Neural progenitor cell (in vitro differentiated cells): Measurements from ENCODE around the gene PDE3A. TPM values are rescaled to one million over a fixed set of nuclear protein-coding genes. Genes with fewer than 3 reads are reported as not detected.

Experiments used
- DNase-seq: peaks from one replicate; pipeline ENCODE4 v3.0.0-alpha.2; 2016; ENCODE audit warnings: low spot score
- H2AFZ ChIP-seq: fragments of 200-600 bp; sonication (generic); replicated peaks from 2 replicates; pipeline ENCODE4 v1.6.1; 2016; ENCODE audit warnings: antibody characterized with exemption
- H3F3A ChIP-seq: fragments of 200-600 bp; sonication (generic); 2 replicates; pipeline ENCODE4 v1.6.1; 2016; ENCODE audit warnings: antibody characterized with exemption, low read depth
- H3K27ac ChIP-seq: fragments of 200-600 bp; sonication (generic); 2 replicates; pipeline ENCODE4 v1.5.1; 2016; ENCODE audit warnings: mild to moderate bottlenecking
- H3K27me3 ChIP-seq: fragments of 200-600 bp; sonication (generic); 2 replicates; pipeline ENCODE4 v1.6.1; 2016; ENCODE audit warnings: mild to moderate bottlenecking, moderate library complexity
- H3K36me3 ChIP-seq: fragments of 200-600 bp; sonication (generic); 2 replicates; pipeline ENCODE4 v1.5.1; 2016
- H3K4me1 ChIP-seq: fragments of 200-600 bp; sonication (generic); 2 replicates; pipeline ENCODE4 v1.6.1; 2016; ENCODE audit warnings: mixed run types
- H3K4me2 ChIP-seq: fragments of 200-600 bp; sonication (generic); 2 replicates; pipeline ENCODE4 v1.6.1; 2016
- H3K4me3 ChIP-seq: fragments of 200-600 bp; sonication (generic); 2 replicates; pipeline ENCODE4 v1.5.1; 2016
- H3K79me2 ChIP-seq: fragments of 200-600 bp; sonication (generic); 2 replicates; pipeline ENCODE4 v1.6.1; 2016; ENCODE audit warnings: low read depth
- H3K9ac ChIP-seq: fragments of 200-600 bp; sonication (generic); 2 replicates; pipeline ENCODE4 v1.6.1; 2016
- H3K9me3 ChIP-seq: fragments of 200-600 bp; sonication (generic); 2 replicates; pipeline ENCODE4 v1.5.1; 2016; ENCODE audit warnings: low read depth
- H4K20me1 ChIP-seq: fragments of 200-600 bp; sonication (generic); 2 replicates; pipeline ENCODE4 v1.6.1; 2016; ENCODE audit warnings: low read depth
- H3K27ac Mint-ChIP-seq: 3 replicates; pipeline ENCODE4 v1.8.0; 2021; ENCODE audit warnings: mixed read lengths
- H3K27me3 Mint-ChIP-seq: 2 replicates; pipeline ENCODE4 v1.8.0; 2022; ENCODE audit warnings: low read depth, mild to moderate bottlenecking, inconsistent platforms, moderate library complexity, mixed read lengths; ENCODE audit not compliant: insufficient read depth
- H3K36me3 Mint-ChIP-seq: 3 replicates; pipeline ENCODE4 v1.8.0; 2021; ENCODE audit warnings: mixed read lengths
- H3K4me1 Mint-ChIP-seq: 3 replicates; pipeline ENCODE4 v1.8.0; 2021; ENCODE audit warnings: mixed read lengths
- H3K4me3 Mint-ChIP-seq: 3 replicates; pipeline ENCODE4 v1.8.0; 2021; ENCODE audit warnings: mild to moderate bottlenecking, moderate library complexity, mixed read lengths
- H3K9me3 Mint-ChIP-seq: 3 replicates; pipeline ENCODE4 v1.8.0; 2020; ENCODE audit warnings: mixed read lengths
- CTCF ChIP-seq: fragments of 200-600 bp; sonication (generic); IDR thresholded peaks from 2 replicates; pipeline ENCODE4 v1.5.1; 2017; ENCODE audit warnings: antibody characterized with exemption, mild to moderate bottlenecking
- EZH2 ChIP-seq: fragments of 200-600 bp; sonication (generic); IDR thresholded peaks from 2 replicates; pipeline ENCODE4 v1.6.1; 2017; ENCODE audit warnings: antibody characterized with exemption, mild to moderate bottlenecking, moderate library complexity
- EZH2phosphoT487 ChIP-seq: fragments of 200-600 bp; sonication (generic); IDR thresholded peaks from 2 replicates; pipeline ENCODE4 v1.6.1; 2017; ENCODE audit warnings: antibody characterized with exemption
- total RNA-seq: library from RNA; depleted of rRNA; stranded (reverse); fragments of >200 nt; gene quantifications from 2 replicates; pipeline ENCODE4 v1.2.3, GENCODE V29; 2015; ENCODE audit warnings: low replicate concordance

Gene PDE3A
- total RNA-seq, 1 donor from 2014 or later, result 0.47 TPM

GRCh38 chr12:20525064-20525610 lies 156.8 kb downstream of the PDE3A start:
- H3K9ac ChIP-seq, result no peak overlapping the region
- no peak overlapping the region for H3K27ac ChIP-seq
- peaks cover 14% of the 10 kb centered on the region for H3K4me1 ChIP-seq
- H3K27ac Mint-ChIP-seq, result no peak overlapping the region
- no peak overlapping the region for H3K4me3 ChIP-seq
- no peaks in the 10 kb centered on the region for H4K20me1 ChIP-seq
- H3K9me3 Mint-ChIP-seq, result peaks cover 3% of the 10 kb centered on the region
- no peak overlapping the region for H3K4me3 Mint-ChIP-seq
- no peaks in the 10 kb centered on the region for H3K36me3 Mint-ChIP-seq
- no peaks in the 10 kb centered on the region for H3K9me3 ChIP-seq
- DNase-seq, result no peak
- no peaks in the 10 kb centered on the region for H3K36me3 ChIP-seq
- H3K4me2 ChIP-seq, result no peak overlapping the region
- H3K79me2 ChIP-seq, result no peaks in the 10 kb centered on the region
- H3K27me3 Mint-ChIP-seq, result peaks cover 3% of the 10 kb centered on the region
- H3K27me3 ChIP-seq, result no peaks in the 10 kb centered on the region
- no peak for TF ChIP-seq EZH2phosphoT487
- no peak for TF ChIP-seq EZH2
- TF ChIP-seq CTCF, result no peak
- no peaks in the 10 kb centered on the region for H3F3A ChIP-seq
- H3K4me1 Mint-ChIP-seq, result peaks cover 17% of the 10 kb centered on the region
- H2AFZ ChIP-seq, result no peak overlapping the region

GRCh38 chr12:20527417-20528163 lies 159.3 kb downstream of the PDE3A start:
- H3K9ac ChIP-seq, result no peak overlapping the region
- no peaks in the 10 kb centered on the region for H3K9me3 Mint-ChIP-seq
- H3K4me2 ChIP-seq, result no peak overlapping the region
- peaks cover 14% of the 10 kb centered on the region for H3K4me1 ChIP-seq
- H3K4me1 Mint-ChIP-seq, result peaks cover 17% of the 10 kb centered on the region
- no peaks in the 10 kb centered on the region for H3F3A ChIP-seq
- peaks cover 3% of the 10 kb centered on the region for H3K27me3 Mint-ChIP-seq
- H3K4me3 Mint-ChIP-seq, result no peak overlapping the region
- H3K4me3 ChIP-seq, result no peak overlapping the region
- peak overlapping the region; percentile 22 for H2AFZ ChIP-seq
- H3K36me3 ChIP-seq, result no peaks in the 10 kb centered on the region
- H3K79me2 ChIP-seq, result no peaks in the 10 kb centered on the region
- no peaks in the 10 kb centered on the region for H3K36me3 Mint-ChIP-seq
- H3K27me3 ChIP-seq, result no peaks in the 10 kb centered on the region
- no peaks in the 10 kb centered on the region for H4K20me1 ChIP-seq
- no peaks in the 10 kb centered on the region for H3K9me3 ChIP-seq
- no peak overlapping the region for H3K27ac ChIP-seq
- peak overlapping the region; percentile 78 for H3K27ac Mint-ChIP-seq
- no peak for TF ChIP-seq CTCF
- TF ChIP-seq EZH2phosphoT487, result no peak
- TF ChIP-seq EZH2, result no peak
- no peak for DNase-seq

- no peak overlapping the region for H3K4me3 ChIP-seq
- no peak overlapping the region for H3K27ac ChIP-seq
- H3K36me3 Mint-ChIP-seq, result no peaks in the 10 kb centered on the region
- peaks cover 3% of the 10 kb centered on the region for H3K27me3 Mint-ChIP-seq
- H3K4me2 ChIP-seq, result no peak overlapping the region
- no peak overlapping the region for H3K4me3 Mint-ChIP-seq
- TF ChIP-seq EZH2phosphoT487, result no peak
- no peak for TF ChIP-seq CTCF
- no peak for TF ChIP-seq EZH2
- no peak overlapping the region for H2AFZ ChIP-seq
- no peak for DNase-seq
- H4K20me1 ChIP-seq, result no peaks in the 10 kb centered on the region
- H3K27me3 ChIP-seq, result no peaks in the 10 kb centered on the region
- H3K4me1 ChIP-seq, result peaks cover 14% of the 10 kb centered on the region
- H3K36me3 ChIP-seq, result no peaks in the 10 kb centered on the region
- H3F3A ChIP-seq, result no peaks in the 10 kb centered on the region
- H3K4me1 Mint-ChIP-seq, result peaks cover 17% of the 10 kb centered on the region
- H3K9ac ChIP-seq, result no peak overlapping the region
- H3K27ac Mint-ChIP-seq, result peak overlapping the region; percentile 20
- no peaks in the 10 kb centered on the region for H3K9me3 ChIP-seq
- no peaks in the 10 kb centered on the region for H3K79me2 ChIP-seq
- H3K9me3 Mint-ChIP-seq, result no peaks in the 10 kb centered on the region
Observed at GRCh38 chr12:20528208-20528607, 159.9 kb downstream of the PDE3A start.
